ENCODE data around the gene TBC1D5. TPM values are rescaled to one million over a fixed set of nuclear protein-coding genes. Genes with fewer than 3 reads are reported as not detected.

Gene TBC1D5
- total and polyA plus RNA-seq, 2 of the 8 experiments (the other 6 are each of a cell fraction or from before 2014, with no cell fraction given) = 11.0 to 22.9 TPM

GRCh38 chr3:17336291-17336690 is 406.1 kb downstream of the TBC1D5 start (continued):
- TF ChIP-seq RNF2 (IDR thresholded peaks at IDR 0.05; ENCODE audit: borderline replicate concordance, low read depth, low read length, missing control alignments, poor library complexity, severe bottlenecking) = no peak
